DMS153 treated with DMSO at 0.1 percent for 48 hours (cell line): Measurements from ENCODE around the gene TMPRSS13.

Experiments
- DNase-seq: peaks from one replicate; lab custom pipeline; 2025; ENCODE audit not compliant: unreplicated experiment; lab: John Stamatoyannopoulos, UW

TMPRSS13 gene

DNA sequence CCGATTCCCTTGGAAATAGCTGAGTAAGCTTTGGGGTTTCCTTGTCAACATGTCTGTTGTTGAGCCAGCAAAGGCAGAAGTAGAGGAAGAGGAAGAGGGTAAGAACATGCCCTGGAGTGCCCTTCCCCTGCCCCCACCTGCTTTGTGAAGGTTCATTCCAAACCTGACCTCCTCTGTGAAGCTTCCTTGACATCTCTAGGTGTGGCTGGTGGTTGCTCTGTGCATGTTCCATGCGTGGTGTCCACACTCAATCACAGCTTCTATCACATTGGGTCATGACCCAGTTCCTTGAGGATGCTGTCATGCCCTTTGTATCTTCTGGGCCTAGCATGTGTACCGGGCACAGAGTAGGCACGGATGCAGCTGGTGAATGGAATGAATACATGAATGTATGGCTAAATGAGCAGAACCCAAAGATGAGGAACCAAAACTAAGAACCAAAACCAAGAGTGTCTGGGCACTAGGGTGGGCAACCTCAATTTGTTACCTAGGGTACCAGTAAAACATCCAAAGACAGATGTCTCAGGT, 29.0 kb downstream of the TMPRSS13 start:
- DNase-seq = no peak

DNA sequence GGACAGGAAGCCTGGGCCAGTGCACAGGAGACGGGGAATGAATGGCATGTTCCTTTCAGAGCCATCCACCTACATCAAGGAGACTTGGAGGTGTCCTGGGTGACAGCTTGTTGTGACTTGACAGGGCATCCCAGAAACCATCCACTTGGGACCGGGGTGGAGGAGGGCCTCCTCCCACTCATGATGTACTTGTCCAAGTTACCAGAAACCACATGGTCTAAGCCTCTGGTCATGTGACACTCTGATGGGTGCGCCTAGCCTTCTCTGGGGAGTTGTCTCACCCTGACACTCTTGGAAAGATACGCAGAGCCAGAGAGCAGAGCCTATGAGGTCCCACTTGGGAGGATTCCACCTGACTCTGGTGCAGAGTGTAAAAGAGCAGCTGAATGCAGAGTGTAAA, 31.1 kb downstream of the TMPRSS13 start:
- DNase-seq = no peak

DNA sequence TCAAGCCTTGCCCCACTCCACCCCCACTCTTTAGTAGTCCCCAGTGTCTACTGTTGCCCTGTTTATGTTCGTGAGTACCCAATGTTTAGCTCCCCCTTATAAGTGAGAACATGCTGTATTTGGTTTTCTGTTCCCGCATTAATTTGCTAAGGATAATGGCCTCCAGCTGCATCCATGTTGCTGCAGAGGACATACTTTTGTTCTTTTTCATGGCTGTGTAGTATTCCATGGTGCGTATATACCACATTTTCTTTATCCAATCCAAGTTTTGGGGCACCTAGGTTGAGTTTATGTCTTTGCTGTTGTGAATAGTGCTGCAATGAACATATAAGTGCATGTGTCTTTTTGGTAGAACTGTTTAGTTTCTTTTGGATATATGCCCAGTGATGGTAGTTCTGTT, 36.6 kb downstream of the TMPRSS13 start:
- no peak for DNase-seq

DNA sequence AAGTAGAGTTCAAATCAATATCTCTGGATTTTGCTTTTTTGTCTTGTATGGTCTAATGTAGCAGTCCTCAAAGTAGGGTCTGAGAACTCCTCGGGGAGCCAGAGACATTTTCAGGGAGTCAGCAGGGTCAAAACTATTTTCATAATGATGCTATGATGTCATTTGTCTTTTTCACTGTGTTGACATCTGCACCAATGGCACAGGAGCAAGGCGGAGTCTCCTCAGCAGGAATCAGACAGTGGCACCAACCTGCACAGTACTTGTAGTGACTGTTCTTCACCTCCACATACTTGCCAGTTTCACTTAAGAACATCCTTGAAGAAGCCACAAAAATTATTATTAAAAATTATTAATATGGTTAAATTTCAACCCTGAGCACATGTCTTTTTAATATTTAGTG, 37.8 kb downstream of the TMPRSS13 start:
- no peak for DNase-seq

DNA sequence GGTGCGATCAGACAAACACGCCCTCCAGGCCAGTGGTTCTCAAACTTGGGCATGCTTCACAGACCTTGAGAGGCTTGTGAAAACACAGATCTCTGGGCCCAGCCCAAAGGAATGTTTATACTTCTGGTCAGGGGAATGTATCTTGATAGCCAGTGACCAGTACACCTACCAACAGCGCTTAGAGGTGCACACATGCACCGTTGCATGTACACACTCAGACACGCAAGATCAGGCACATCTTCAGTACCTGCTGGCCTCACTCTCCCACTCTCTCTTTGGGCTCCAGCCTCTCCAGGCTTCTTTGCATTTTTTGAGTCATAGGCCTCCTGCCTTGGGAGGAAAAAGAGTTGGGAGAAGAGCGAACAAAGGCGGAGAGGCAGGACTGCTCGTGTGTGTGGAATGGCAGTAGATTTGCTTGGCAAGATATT, 41.0 kb downstream of the TMPRSS13 start:
- no peak for DNase-seq

DNA sequence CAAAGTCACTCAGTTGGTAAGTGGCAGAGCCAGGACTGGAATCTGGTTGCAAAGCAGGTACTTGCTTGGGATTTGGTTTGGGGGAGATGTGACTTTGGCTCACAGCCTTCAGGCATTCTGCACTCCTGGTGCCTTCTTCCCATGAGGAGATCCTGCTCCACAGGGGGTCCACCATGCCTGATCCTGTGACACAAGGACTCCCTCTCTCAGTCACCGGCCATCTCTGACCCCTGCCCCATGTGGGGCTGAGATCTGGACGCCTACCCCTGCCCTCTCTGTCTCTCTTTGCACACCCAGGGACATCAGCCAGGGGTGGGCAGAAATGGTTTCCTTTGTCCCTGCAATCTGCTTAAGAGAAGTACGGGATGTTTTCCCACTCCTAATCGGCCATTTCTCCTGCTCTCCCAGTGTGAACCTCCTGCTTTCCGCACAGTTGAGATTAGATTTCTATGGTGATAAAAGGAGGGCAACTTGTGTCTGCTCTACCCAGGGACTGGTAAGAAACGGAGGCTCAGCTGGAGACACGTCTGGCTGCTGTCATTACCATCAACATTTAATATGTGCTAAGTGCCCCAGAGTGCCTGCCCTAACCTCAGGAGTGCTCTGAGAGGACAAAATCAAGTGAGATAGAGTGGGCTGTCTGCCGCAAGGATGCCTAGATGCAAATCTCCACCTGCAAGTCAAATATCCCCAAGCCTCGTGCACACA, 41.6 kb downstream of the TMPRSS13 start:
- DNase-seq = no peak

DNA sequence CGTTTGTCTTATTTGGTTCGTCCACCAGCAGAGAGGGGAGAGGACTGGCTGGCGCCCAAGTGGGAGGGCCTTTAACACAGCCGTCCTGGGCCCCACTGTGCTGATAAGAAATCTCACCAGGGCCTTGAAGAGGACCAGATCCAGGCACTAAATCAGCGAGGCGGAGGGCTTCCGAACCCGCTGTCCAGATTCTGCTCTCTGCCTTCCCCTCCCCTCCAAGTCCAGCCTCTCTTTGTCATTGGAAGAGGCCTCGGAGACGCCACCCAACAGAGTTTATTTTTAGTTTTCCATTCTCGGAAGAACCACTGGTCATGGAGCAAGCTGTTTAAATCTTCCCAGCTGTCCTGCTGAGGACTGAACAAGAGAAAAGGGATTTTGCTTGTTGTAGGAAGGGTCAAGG, 43.4 kb downstream of the TMPRSS13 start:
- no peak for DNase-seq

DNA sequence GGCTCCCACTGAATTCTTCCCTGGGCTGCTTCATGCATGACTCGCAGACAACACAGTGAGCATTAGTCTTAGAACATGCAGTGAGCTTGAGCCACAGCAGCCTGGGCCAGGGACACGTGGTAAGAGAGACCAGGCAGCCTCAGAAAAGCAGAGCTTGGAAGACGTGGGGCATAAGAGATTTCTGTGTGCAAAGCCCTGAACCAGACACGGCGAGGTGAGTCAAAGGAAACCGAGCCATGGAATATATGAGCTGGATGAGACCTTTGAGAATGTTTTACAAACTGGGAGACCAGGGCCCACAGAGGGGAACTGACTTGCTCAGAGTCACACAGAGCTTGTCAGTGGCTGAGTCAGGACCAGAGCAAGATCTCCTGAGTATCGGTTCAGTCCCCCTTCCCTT, 44.2 kb downstream of the TMPRSS13 start:
- no peak for DNase-seq

DNA sequence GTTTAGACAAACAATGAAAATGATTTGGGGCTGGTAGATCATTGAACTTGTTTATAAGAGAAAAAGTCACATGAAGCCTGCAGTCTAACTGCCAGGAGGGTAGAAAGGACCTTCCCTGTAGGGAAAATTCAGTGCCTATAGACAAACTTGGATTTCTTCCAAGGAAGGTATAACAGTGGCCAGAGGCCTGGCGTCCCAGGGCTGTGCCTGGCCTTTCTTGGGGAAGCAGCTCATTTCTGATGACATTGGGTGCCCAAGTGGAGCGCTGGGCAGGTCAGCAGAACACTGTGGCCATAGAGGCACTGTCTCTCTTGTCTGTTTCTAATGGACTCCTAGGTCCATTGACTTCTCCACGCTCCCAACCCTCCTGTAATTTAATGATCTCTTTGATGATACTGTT, 46.1 kb downstream of the TMPRSS13 start:
- DNase-seq = no peak

DNA sequence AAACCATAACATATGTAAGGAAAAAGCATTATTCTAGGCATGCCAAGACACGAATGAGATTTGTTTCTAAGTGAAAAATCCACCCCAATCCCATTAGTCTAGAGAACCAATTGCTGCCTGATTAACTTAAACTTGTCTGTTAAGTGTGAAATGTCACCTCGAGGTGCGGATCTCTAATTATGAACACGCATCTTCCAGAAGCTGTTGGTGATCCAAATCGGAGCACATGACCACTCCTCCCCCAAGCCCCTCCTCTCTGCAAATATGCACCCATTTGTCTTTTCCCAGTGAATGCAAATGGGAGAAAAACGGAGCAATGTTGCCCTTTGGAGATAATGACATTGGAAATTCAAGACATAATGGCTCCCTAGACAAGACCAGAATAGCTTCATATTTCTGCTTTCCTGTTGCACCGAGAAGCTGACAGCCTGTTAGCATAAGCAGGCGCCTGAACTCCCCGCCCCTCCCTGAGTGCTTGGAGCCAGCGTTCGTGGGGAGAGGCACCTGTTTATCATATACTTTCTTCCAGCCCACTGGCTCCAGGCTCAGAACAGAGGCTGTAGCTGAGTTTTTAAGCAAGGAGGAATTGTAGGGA, 46.8 kb downstream of the TMPRSS13 start:
- no peak for DNase-seq

DNA sequence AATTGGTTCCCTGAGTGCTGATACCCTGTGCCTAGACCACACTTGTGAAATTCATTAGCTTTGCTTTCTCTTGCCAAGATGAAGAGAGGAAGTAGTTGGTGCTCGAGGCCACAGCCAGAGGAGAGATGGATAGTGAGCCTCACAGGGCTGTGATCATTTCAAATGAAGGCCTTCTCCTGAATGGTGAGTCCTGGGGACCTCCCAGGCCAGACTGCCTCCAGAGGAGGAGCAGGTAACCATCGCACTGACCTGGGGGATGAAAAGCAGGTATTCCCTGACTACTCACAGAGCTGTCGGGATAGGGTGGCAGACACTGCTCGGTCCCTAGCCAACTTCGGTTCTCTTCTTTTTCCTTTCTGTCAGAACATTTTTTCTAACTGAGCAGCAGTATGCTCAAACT, 48.0 kb downstream of the TMPRSS13 start:
- DNase-seq = no peak

DNA sequence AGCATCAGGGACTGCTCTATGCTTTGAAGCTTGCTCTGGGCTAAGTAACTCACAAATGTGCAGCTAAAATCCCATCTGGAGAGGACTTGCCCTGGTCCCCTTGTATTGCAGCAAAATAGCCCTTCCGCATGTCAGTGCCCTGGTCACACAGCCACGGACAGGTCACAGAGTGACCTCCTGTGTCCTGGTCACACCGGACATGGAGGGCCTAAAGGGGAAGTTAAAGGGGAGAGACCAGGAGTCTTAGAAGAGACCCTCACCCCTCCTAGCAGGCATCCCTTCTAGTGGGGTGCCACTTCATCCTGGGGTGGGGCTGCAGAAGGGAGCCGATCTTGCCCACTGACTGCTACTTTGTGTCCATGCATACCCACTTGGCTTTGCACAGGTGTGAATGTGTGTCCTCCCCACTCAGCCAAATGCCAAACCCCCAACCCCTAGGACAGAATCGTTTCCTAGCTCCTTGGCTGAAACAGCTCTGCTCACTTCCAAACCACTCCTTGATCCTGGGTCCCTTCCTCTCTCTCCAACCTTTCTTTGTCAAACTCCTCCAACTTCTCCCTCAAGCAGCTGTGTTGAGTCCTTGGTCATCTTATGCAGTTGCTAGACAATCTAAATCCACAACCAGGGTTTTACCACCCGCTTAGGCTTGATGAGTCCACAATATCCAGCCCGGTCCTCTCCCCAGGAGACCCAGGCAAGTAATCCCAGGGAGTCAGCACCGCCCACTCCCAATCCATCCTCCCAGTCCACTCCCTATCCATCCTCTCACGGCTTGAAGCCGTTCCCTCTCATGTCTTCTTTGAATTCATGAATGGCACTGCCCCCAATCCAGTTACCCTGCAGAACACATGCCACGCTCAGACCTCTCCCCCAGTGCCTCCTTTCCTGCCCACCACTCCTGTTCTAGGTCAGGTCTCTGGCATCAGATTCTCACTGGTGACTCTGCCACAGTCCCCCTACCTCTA, 49.4 kb downstream of the TMPRSS13 start:
- DNase-seq = no peak

DNA sequence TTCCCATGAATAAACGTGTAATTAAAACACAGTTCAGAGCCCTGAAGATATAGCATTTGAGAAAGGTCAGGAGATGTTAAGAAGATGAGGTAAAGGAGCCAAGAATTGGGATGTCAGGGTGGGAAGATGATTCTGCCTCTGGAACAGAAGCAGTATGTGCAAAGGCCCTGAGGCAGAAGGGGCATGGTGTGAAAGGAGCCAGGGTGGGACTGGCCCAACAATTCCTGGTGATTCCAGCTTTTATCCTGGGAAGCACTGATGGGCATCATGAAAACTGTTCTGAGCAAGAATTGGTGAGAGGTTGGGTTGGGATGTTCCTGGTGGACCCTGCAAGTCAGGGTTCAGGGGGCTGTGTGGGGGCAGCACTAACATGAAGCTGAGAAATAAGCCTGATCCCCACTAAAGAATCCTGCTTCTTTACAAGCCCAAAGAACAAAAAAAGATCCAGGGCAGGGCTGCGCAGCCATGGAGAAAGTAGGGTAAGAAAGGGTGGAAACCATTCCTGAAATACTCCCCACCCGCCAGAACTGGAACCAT, 50.2 kb downstream of the TMPRSS13 start:
- no peak for DNase-seq

DNA sequence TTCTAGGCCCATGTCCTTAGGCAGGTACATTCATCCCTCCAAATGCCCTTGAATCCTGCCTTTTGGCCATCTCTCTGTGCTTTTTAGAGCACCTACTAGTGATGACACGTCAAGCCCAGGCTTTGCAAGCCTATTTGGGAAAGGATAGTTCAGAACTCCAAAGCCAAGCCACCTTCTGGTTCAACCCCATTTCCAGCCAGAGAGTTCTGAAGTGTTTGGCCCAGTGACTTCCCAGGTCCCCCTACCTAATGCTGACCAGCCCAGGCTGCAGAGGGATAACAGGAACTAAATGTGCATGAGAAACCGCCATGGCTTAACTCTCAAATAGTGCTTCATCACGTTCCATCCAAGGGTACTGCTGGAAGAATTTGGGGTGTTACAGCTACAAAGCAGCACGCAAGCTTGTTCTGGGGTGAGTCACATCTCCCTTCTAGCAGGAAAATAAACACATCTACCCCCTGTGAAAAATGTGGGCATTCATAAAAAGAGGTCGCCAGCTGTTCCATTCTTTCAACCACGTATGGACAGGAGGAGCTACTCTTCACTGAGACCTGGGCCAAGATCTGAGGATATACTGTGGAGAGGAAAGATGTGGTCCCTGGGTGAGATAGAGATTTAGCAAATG, 50.8 kb downstream of the TMPRSS13 start:
- DNase-seq = no peak

DNA sequence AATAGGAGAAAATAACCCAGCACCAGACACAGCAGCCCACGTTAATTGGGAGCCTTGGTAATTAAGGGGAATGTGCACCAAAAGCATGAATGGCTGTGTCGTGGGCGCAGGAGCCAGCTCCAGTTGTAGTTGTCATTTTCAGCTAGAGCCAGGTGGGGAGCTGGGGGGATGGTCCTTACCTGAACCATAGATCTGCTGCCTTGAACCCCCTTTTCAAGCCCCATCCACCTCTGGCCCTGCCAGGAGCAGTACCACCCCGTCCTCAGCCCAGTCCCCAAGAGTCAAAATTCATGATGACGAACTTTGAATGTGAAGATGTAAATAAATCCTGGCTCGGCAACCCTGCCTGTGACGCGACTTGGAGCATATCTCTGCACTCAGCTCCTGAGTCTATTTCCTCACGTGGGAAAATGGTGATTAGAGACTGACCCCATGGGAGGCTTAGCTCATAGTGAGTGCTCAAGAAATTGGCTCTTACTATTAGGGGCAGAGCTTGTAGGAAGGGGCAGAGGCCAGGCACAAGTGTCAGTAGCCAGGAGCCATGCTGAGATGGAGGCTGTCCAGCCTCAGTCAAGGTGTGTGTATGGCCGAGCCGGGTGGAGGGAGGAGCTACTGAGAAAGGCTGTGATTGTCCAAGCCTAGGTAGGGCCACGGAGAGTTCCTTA, 52.0 kb downstream of the TMPRSS13 start:
- DNase-seq = no peak

DNA sequence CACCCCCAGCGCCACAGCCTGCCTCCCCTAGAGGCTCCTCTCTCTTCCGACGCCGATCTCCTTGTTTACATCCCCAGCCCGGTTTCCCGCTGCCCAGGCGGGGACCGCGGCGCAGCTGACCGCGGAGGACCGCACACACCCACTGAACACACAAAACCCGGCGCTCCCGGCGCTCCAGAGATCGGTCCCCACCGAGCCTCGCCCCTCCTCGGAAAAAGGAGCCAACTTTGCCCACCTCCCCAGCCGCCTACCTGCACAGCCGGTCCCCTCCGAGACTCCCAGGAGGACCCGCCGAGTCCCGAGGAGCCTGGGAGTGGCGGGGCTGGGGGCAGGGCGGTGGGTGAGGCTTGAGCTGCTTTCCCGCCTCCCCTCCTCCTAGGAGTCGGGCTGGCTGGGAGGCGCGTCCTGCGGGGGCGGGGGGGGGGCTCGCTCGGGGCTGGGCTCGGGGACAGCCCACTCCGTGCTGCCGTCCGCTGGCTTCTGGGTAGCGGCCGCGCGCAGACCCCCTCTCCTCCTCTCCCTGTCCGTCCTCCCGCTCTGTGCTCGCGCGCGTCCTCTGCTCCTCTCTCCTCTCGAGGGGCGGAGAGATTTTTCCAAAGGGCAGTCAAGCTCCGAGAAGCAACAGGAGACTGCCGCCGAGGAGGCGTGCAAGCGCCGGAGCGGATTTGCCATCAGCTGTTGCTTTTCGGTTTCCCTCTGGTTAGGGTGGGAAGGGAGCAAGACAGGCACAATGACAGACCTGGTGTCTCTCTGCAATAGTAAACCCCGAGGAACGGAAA, 52.7 kb downstream of the TMPRSS13 start, which contains the start of gene FXYD6:
FXYD6 (minus strand) TSS at position 318 of the 779 bp plus-strand sequence. CDS start 33,882 bp downstream, outside the sequence.
- DNase-seq = no peak

DNA sequence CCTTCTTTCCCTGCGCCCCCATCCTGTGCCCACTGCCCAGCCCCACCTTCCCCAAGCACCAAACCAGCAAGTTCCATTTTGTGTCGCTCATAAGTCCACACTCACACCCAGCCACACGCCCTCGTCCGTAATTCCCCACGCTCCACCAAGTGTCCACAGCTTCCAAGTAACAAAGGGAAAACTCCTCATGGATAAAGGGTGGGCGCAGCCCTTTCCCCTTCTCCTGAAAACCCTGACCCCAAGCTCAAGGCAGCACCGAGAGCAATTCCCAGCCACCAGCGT, 53.2 kb downstream of the TMPRSS13 start:
- no peak for DNase-seq

DNA sequence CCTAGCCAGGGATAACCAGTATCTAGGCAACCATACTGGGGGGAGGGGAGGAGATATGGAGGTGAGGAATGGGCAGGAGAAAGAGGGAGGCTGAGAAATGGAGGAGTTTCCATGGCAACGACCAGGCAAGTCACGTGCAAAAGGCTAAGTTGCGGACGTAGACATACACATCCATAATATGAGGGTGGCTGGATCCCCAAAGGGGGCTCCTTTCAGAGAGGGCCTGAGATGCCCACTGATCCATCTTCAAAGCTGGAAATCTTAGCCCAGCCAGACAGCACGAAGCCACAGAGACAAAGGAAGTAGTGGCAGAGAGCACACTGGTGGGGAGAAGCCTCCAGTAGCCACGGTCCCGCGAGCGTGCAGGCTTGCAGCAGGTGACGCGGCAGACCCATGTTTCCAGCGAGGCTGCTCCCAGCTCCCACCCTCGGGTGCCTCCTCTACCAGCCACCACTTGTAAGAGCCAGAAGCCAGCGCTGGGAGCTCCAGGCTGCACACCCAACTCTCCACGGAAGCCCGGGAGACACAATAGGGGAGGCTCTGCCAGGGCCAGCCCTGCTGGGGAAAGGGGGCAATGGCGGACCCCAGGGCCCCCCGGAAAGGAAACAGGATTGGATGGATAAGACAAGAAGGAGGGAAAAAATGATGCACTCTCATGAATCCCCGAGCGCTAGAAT, 53.7 kb downstream of the TMPRSS13 start:
- DNase-seq = no peak

DNA sequence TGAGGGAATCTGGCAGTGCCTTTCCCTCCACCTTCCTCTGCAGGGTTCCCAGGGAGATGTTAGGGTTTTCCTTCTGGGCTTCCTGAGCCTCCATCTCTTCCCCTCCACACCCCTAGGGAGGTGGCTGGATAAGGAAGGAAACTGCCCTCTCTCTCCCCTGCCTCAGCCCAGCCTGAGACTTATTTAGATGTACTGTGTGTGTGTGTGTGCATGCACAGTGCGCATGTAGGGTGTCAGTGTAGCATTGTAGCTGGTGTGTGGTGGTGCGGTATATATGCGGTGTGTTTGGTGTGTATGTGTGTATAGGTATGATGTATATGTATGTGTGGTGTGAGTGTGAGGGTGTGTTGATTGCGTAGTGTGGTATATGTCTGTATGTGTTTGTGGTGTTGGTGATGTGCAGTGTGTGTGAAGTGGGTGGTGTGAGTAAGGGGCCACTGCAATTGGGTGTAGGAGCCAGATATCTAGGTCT, 54.3 kb downstream of the TMPRSS13 start:
- no peak for DNase-seq
